HepG2 (cell line): Measurements from ENCODE around the gene CARD9. TPM values are rescaled to one million over a fixed set of nuclear protein-coding genes. Genes with fewer than 3 reads are reported as not detected.

Experiments
- ARNT2 ChIP-seq: sonication (generic); formaldehyde crosslinking; IDR thresholded peaks from 2 replicates; pipeline ENCODE4 v1.8.0; 2022; ENCODE audit warnings: mild to moderate bottlenecking, low read depth, missing genetic modification reagents, moderate library complexity
- DR1 ChIP-seq: sonication (generic); formaldehyde crosslinking; IDR thresholded peaks from 2 replicates; pipeline ENCODE4 v1.8.0; 2021; ENCODE audit warnings: mild to moderate bottlenecking, missing genetic modification reagents, inconsistent platforms
- ERF ChIP-seq: IDR thresholded peaks from 2 replicates; pipeline ENCODE4 v1.6.1; 2018; ENCODE audit warnings: missing biosample characterization, missing genetic modification reagents
- EZH2 ChIP-seq: conservative IDR thresholded peaks from 2 replicates; pipeline ENCODE4 v1.6.1; 2012; ENCODE audit warnings: mild to moderate bottlenecking, low read depth, low read length, moderate library complexity
- IKZF4 ChIP-seq: sonication (generic); formaldehyde crosslinking; IDR thresholded peaks from 2 replicates; pipeline ENCODE4 v1.5.1; 2020; ENCODE audit warnings: borderline replicate concordance, mild to moderate bottlenecking, low read depth, missing genetic modification reagents; ENCODE audit errors: not compliant biosample characterization
- IRX3 ChIP-seq: sonication (generic); formaldehyde crosslinking; IDR thresholded peaks from 2 replicates; pipeline ENCODE4 v1.8.1; 2023; ENCODE audit warnings: mild to moderate bottlenecking, low read depth, missing genetic modification reagents, borderline replicate concordance
- KAT8 ChIP-seq: IDR thresholded peaks from 2 replicates; pipeline ENCODE4 v1.6.1; 2016; ENCODE audit warnings: missing genetic modification reagents, missing compliant biosample characterization
- MTA1 ChIP-seq: sonication (generic); formaldehyde crosslinking; IDR thresholded peaks from 2 replicates; pipeline ENCODE4 v1.4.0; 2020; ENCODE audit warnings: missing genetic modification reagents, mild to moderate bottlenecking, borderline replicate concordance
- RAD21 ChIP-seq: fragments of 450-650 bp; formaldehyde crosslinking; IDR thresholded peaks from 2 replicates; pipeline ENCODE4 v1.5.0; 2020; ENCODE audit warnings: mild to moderate bottlenecking
- RCOR2 ChIP-seq: IDR thresholded peaks from 2 replicates; pipeline ENCODE4 v1.6.1; 2016; ENCODE audit warnings: missing biosample characterization, missing genetic modification reagents
- RFX1 ChIP-seq: fragments of 450-650 bp; IDR thresholded peaks from 2 replicates; pipeline ENCODE4 v1.6.1; 2017
- SP1 ChIP-seq, 2 experiments: fragments of 450-650 bp in 1 of 2; sonication (generic) in 1 of 2; formaldehyde crosslinking in 1 of 2; IDR thresholded peaks; 2 replicates each; pipeline versions ENCODE4 v1.4.0 to v1.6.1; 2016 to 2020; ENCODE audit warnings: missing genetic modification reagents in 1 of 2
- ZNF124 ChIP-seq: sonication (generic); formaldehyde crosslinking; IDR thresholded peaks from 2 replicates; pipeline ENCODE4 v1.4.0; 2020; ENCODE audit warnings: missing genetic modification reagents
- ZNF225 ChIP-seq: sonication (generic); formaldehyde crosslinking; IDR thresholded peaks from 2 replicates; pipeline ENCODE4 v1.4.0; 2020; ENCODE audit warnings: mild to moderate bottlenecking, missing genetic modification reagents
- ZNF264 ChIP-seq: sonication (generic); formaldehyde crosslinking; IDR thresholded peaks from 2 replicates; pipeline ENCODE4 v1.4.0; 2020; ENCODE audit warnings: missing genetic modification reagents
- ZNF441 ChIP-seq: sonication (generic); formaldehyde crosslinking; IDR thresholded peaks from 2 replicates; pipeline ENCODE4 v1.7.0; 2021; ENCODE audit warnings: missing genetic modification reagents, borderline replicate concordance
- ZNF614 ChIP-seq: IDR thresholded peaks from 2 replicates; pipeline ENCODE4 v1.6.1; 2018; ENCODE audit warnings: missing biosample characterization, missing genetic modification reagents, inconsistent platforms, borderline replicate concordance
- ZNF670 ChIP-seq: sonication (generic); formaldehyde crosslinking; IDR thresholded peaks from 2 replicates; pipeline ENCODE4 v1.8.0; 2022; ENCODE audit warnings: mild to moderate bottlenecking, missing genetic modification reagents, borderline replicate concordance
- polyA plus RNA-seq, 8 experiments: library from polyadenylated mRNA; depleted of rRNA in 3 of 8; stranded (reverse) in 7 of 8; unstranded in 1 of 8; fragments of >200 nt; fragmentation: Illumina TruSeq in 4 of 8; extraction: Trizol in 4 of 8; gene quantifications; 2 replicates each; pipeline versions ENCODE4 v1.2.1 to v1.2.3, GENCODE V29; 2011 to 2016; ENCODE audit warnings: low read depth in 4 of 8, missing spikeins in 1 of 8, mixed read lengths in 1 of 8; ENCODE audit not compliant: insufficient read depth in 1 of 8
- total RNA-seq, 5 experiments: library from RNA; depleted of rRNA; stranded (reverse); fragments of >200 nt; fragmentation: Illumina TruSeq; extraction: Trizol; gene quantifications; 2 replicates each; pipeline ENCODE4 v1.2.3, GENCODE V29; 2016; ENCODE audit warnings: low read depth in 1 of 5
- TF ChIP-seq, protein P1 (sequence below): sonication (generic); formaldehyde crosslinking; IDR thresholded peaks from 2 replicates; pipeline ENCODE4 v1.4.0; 2020; ENCODE audit warnings: mild to moderate bottlenecking, missing genetic modification reagents
- TF ChIP-seq, protein P2 (sequence below): IDR thresholded peaks from 2 replicates; pipeline ENCODE4 v1.6.1; 2016; ENCODE audit warnings: missing compliant biosample characterization, missing genetic modification reagents, borderline replicate concordance
- TF ChIP-seq, protein P3 (sequence below): IDR thresholded peaks from 2 replicates; pipeline ENCODE4 v1.6.1; 2016; ENCODE audit warnings: mild to moderate bottlenecking
- TF ChIP-seq, protein P4 (sequence below): sonication (generic); formaldehyde crosslinking; IDR thresholded peaks from 2 replicates; pipeline ENCODE4 v1.4.0; 2020; ENCODE audit warnings: mild to moderate bottlenecking, missing genetic modification reagents
- TF ChIP-seq, protein P5 (sequence below): sonication (generic); formaldehyde crosslinking; IDR thresholded peaks from 2 replicates; pipeline ENCODE4 v1.4.0; 2020; ENCODE audit warnings: missing genetic modification reagents, borderline replicate concordance

The CARD9 gene
- total and polyA plus RNA-seq, 2 of the 13 experiments (the other 11 are each of a cell fraction or from before 2014, with no cell fraction given), result 3.3 to 7.4 TPM

DNA sequence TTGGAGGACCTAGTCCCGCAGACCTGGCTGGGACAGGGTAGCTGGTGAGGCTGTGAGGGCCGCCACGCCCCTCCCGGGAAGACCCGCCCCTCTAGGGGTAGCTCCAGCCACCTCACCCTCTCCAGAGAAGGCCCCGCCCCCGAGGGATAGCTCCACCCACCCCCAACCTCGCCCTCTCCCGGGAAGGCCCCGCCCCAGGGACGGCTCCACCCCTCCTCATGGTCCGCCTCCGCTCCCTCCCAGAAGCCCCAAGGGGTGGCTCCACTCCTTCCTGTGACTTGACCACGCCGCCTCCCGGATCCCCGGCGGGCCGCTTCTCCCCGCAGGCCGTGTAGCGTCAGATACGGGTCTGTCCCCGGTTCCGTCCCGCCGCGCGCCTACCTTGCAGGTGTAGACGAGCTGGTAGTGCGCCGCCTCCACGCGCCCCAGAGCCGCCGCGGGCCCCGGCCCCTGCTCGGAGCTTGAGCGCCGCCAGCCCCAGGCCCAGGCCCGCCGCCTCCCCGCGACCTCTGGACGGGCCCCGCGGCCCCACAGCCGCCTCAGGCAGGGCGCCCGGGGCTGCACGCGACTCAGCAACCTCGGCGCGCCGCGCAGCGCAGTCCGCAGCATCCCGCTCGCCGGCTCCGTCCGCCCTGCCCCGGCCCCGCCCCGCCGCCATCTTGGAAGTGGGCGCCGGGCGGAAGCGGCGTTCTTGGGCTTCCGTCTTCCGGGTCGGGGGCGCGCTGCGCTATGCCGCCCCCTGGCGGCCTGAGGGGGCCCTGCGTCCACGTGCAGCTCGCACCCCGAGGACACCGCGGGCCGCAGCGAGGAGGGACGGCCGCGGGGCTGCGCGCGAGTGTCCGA is 10.1 kb downstream of the CARD9 start, which contains the start of gene DNLZ (continued):
- TF ChIP-seq, protein P1, sequence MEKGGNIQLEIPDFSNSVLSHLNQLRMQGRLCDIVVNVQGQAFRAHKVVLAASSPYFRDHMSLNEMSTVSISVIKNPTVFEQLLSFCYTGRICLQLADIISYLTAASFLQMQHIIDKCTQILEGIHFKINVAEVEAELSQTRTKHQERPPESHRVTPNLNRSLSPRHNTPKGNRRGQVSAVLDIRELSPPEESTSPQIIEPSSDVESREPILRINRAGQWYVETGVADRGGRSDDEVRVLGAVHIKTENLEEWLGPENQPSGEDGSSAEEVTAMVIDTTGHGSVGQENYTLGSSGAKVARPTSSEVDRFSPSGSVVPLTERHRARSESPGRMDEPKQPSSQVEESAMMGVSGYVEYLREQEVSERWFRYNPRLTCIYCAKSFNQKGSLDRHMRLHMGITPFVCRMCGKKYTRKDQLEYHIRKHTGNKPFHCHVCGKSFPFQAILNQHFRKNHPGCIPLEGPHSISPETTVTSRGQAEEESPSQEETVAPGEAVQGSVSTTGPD (CRISPR knock-in tag), result no peak
- TF ChIP-seq, protein P2, sequence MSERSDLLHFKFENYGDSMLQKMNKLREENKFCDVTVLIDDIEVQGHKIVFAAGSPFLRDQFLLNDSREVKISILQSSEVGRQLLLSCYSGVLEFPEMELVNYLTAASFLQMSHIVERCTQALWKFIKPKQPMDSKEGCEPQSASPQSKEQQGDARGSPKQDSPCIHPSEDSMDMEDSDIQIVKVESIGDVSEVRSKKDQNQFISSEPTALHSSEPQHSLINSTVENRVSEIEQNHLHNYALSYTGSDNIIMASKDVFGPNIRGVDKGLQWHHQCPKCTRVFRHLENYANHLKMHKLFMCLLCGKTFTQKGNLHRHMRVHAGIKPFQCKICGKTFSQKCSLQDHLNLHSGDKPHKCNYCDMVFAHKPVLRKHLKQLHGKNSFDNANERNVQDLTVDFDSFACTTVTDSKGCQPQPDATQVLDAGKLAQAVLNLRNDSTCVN, result peak; percentile 21; the same call in 1 of the 2 replicates
- TF ChIP-seq RCOR2 (no peak), ZNF614 (CRISPR knock-in tag) (0 out of 2 replicates have a peak, but pooled peaks have one; percentile 66), MTA1 (CRISPR knock-in tag) (peak; percentile 67; the same call in 1 of the 2 replicates), KAT8 (CRISPR knock-in tag) (peak; percentile 89), ZNF670 (no peak), SP1 (IDR thresholded peaks at IDR 0.05) (no peak), SP1 (CRISPR knock-in tag; IDR thresholded peaks at IDR 0.05) (peak; percentile 64), ZNF441 (0 out of 2 replicates have a peak, but pooled peaks have one; percentile 9), IRX3 (CRISPR knock-in tag) (peak; percentile 97; the same call in 1 of the 2 replicates), ARNT2 (CRISPR knock-in tag) (peak; percentile 89), ZNF264 (CRISPR knock-in tag) (no peak), ERF (CRISPR knock-in tag) (peak; percentile 90), DR1 (CRISPR knock-in tag) (no peak; the same call in 1 of the 2 replicates), ZNF124 (CRISPR knock-in tag) (no peak), RFX1 (no peak), ZNF225 (CRISPR knock-in tag) (no peak), RAD21 (CRISPR knock-in tag) (peak; percentile 93), EZH2 (no peak), IKZF4 (CRISPR knock-in tag) (peak; percentile 58)
- TF ChIP-seq, protein P3, sequence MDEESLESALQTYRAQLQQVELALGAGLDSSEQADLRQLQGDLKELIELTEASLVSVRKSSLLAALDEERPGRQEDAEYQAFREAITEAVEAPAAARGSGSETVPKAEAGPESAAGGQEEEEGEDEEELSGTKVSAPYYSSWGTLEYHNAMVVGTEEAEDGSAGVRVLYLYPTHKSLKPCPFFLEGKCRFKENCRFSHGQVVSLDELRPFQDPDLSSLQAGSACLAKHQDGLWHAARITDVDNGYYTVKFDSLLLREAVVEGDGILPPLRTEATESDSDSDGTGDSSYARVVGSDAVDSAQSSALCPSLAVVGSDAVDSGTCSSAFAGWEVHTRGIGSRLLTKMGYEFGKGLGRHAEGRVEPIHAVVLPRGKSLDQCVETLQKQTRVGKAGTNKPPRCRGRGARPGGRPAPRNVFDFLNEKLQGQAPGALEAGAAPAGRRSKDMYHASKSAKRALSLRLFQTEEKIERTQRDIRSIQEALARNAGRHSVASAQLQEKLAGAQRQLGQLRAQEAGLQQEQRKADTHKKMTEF (CRISPR knock-in tag), result peak; percentile 89
- TF ChIP-seq, protein P4, sequence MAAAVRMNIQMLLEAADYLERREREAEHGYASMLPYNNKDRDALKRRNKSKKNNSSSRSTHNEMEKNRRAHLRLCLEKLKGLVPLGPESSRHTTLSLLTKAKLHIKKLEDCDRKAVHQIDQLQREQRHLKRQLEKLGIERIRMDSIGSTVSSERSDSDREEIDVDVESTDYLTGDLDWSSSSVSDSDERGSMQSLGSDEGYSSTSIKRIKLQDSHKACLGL (CRISPR knock-in tag), result peak; percentile 86
- TF ChIP-seq, protein P5, sequence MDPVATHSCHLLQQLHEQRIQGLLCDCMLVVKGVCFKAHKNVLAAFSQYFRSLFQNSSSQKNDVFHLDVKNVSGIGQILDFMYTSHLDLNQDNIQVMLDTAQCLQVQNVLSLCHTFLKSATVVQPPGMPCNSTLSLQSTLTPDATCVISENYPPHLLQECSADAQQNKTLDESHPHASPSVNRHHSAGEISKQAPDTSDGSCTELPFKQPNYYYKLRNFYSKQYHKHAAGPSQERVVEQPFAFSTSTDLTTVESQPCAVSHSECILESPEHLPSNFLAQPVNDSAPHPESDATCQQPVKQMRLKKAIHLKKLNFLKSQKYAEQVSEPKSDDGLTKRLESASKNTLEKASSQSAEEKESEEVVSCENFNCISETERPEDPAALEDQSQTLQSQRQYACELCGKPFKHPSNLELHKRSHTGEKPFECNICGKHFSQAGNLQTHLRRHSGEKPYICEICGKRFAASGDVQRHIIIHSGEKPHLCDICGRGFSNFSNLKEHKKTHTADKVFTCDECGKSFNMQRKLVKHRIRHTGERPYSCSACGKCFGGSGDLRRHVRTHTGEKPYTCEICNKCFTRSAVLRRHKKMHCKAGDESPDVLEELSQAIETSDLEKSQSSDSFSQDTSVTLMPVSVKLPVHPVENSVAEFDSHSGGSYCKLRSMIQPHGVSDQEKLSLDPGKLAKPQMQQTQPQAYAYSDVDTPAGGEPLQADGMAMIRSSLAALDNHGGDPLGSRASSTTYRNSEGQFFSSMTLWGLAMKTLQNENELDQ (CRISPR knock-in tag), result no peak
